WTC11 (cell line): ENCODE data around the gene MYO1H. TPM values are rescaled to one million over a fixed set of nuclear protein-coding genes. Genes with fewer than 3 reads are reported as not detected.
A peak's percentile ranks its signal among the peaks of the same experiment; 100 is the strongest.

Experiments
- ATAC-seq: fragments of 200-7000 bp; cut with Tn5 transposase; 2 replicates; pipeline ENCODE4 v1.10.0; 2021; ENCODE audit warnings: mild to moderate bottlenecking, moderate library complexity
- CTCF ChIA-PET: fragments of 300-600 bp; sonication (Branson Sonifier 250); formaldehyde crosslinking; loops from one replicate; lab custom pipeline; 2021; ENCODE audit warnings: antibody characterized with exemption; lab: Charles Lee
- POLR2A ChIA-PET: fragments of 350-600 bp; sonication (Branson Sonifier 250); formaldehyde crosslinking; loops from one replicate; lab custom pipeline; 2021; ENCODE audit warnings: antibody characterized with exemption; lab: Charles Lee
- DNase-seq: peaks from one replicate; pipeline ENCODE4 v3.0.0; 2021; ENCODE audit warnings: low spot score
- H3K27ac Mint-ChIP-seq: 2 replicates; pipeline ENCODE4 v1.8.0; 2021; ENCODE audit warnings: mixed read lengths
- H3K27me3 Mint-ChIP-seq: 2 replicates; pipeline ENCODE4 v1.8.0; 2021; ENCODE audit warnings: low read depth, mild to moderate bottlenecking, moderate library complexity, mixed read lengths
- H3K36me3 Mint-ChIP-seq: 2 replicates; pipeline ENCODE4 v1.8.0; 2021; ENCODE audit warnings: mixed read lengths
- H3K4me1 Mint-ChIP-seq: 2 replicates; pipeline ENCODE4 v1.8.0; 2022; ENCODE audit warnings: mixed read lengths
- H3K4me3 Mint-ChIP-seq: 2 replicates; pipeline ENCODE4 v1.8.0; 2021; ENCODE audit warnings: mild to moderate bottlenecking, moderate library complexity, mixed read lengths
- H3K9me3 Mint-ChIP-seq: 2 replicates; pipeline ENCODE4 v1.8.0; 2021; ENCODE audit warnings: mixed read lengths
- AFF4 ChIP-seq: sonication (generic); formaldehyde crosslinking; IDR thresholded peaks from 2 replicates; pipeline ENCODE4 v1.8.1; 2023; ENCODE audit warnings: mild to moderate bottlenecking, missing genetic modification reagents, borderline replicate concordance
- ELF4 ChIP-seq: sonication (generic); formaldehyde crosslinking; IDR thresholded peaks from 2 replicates; pipeline ENCODE4 v1.8.1; 2022; ENCODE audit warnings: low read depth, mild to moderate bottlenecking, moderate library complexity, missing genetic modification reagents
- EMX1 ChIP-seq: fragments of 250-450 bp; sonication (Bioruptor Pico); IDR thresholded peaks from 2 replicates; pipeline ENCODE4 v1.8.0; 2021; ENCODE audit warnings: mild to moderate bottlenecking
- ERG ChIP-seq: fragments of 250-450 bp; sonication (Bioruptor Pico); IDR thresholded peaks from 2 replicates; pipeline ENCODE4 v1.8.0; 2021; ENCODE audit warnings: mild to moderate bottlenecking
- GABPB1 ChIP-seq: sonication (generic); formaldehyde crosslinking; IDR thresholded peaks from 2 replicates; pipeline ENCODE4 v1.8.1; 2023; ENCODE audit warnings: mild to moderate bottlenecking, missing genetic modification reagents
- GRHL2 ChIP-seq: fragments of 250-450 bp; sonication (Bioruptor Pico); IDR thresholded peaks from 2 replicates; pipeline ENCODE4 v1.8.0; 2022; ENCODE audit warnings: mild to moderate bottlenecking, moderate library complexity; ENCODE audit not compliant: insufficient replicate concordance, severe bottlenecking
- MAX ChIP-seq: sonication (generic); formaldehyde crosslinking; IDR thresholded peaks from 2 replicates; pipeline ENCODE4 v1.8.0; 2022; ENCODE audit warnings: mild to moderate bottlenecking, missing genetic modification reagents
- NR1H2 ChIP-seq: sonication (generic); formaldehyde crosslinking; IDR thresholded peaks from 2 replicates; pipeline ENCODE4 v1.9.0; 2021; ENCODE audit warnings: mild to moderate bottlenecking, moderate library complexity, missing genetic modification reagents
- SOX15 ChIP-seq: fragments of 250-450 bp; sonication (Bioruptor Pico); IDR thresholded peaks from 2 replicates; pipeline ENCODE4 v1.9.0; 2021; ENCODE audit warnings: mild to moderate bottlenecking
- SP1 ChIP-seq: sonication (generic); formaldehyde crosslinking; conservative IDR thresholded peaks from 2 replicates; pipeline ENCODE4 v1.8.1; 2022; ENCODE audit warnings: missing genetic modification reagents
- USF2 ChIP-seq: sonication (generic); formaldehyde crosslinking; IDR thresholded peaks from 2 replicates; pipeline ENCODE4 v1.8.1; 2023; ENCODE audit warnings: mild to moderate bottlenecking, missing genetic modification reagents, moderate library complexity
- ZNF512 ChIP-seq: sonication (generic); formaldehyde crosslinking; IDR thresholded peaks from 2 replicates; pipeline ENCODE4 v1.8.1; 2022; ENCODE audit warnings: missing genetic modification reagents, borderline replicate concordance
- ZNF532 ChIP-seq: fragments of 250-450 bp; sonication (Bioruptor Pico); IDR thresholded peaks from 2 replicates; pipeline ENCODE4 v1.9.0; 2021; ENCODE audit warnings: mild to moderate bottlenecking, borderline replicate concordance
- total RNA-seq: library from RNA; stranded (reverse); gene quantifications from 3 replicates; pipeline ENCODE4 v1.2.3, GENCODE V29; 2021

The MYO1H gene
- total RNA-seq, 1 experiment from 2014 or later: 0.44 TPM

GRCh38 chr12:109377139-109377685 lies 29.5 kb downstream of the MYO1H start:
- Mint-ChIP-seq H3K27me3 (peaks cover 5% of the 10 kb centered on the region; the same call in 1 of the 2 replicates), H3K4me1 (peaks cover 4% of the 10 kb centered on the region), H3K36me3 (no peaks in the 10 kb centered on the region), H3K9me3 (peaks cover 7% of the 10 kb centered on the region), H3K4me3 (no peak overlapping the region), H3K27ac (peak overlapping the region; percentile 24; the same call in 1 of the 2 replicates)
- CTCF ChIA-PET: interaction anchor here (0.9 to 3.0 kb wide), 4 partner anchors 8 to 113 kb away, joined by 3 to 13 read pairs (median 4); no protein-coding TSS in a partner anchor
- ATAC-seq: peak; percentile 100
- TF ChIP-seq MAX (0 out of 2 replicates have a peak, but pooled peaks have one; percentile 27), USF2 (CRISPR knock-in tag) (peak; percentile 76), GRHL2 (CRISPR knock-in tag) (no peak)
- peak; percentile 39 for DNase-seq
- POLR2A ChIA-PET: no interaction called here

GRCh38 chr12:109378569-109378968 lies 30.9 kb downstream of the MYO1H start:
- Mint-ChIP-seq H3K9me3 (peaks cover 12% of the 10 kb centered on the region), H3K27me3 (peaks cover 10% of the 10 kb centered on the region), H3K4me3 (no peak overlapping the region), H3K4me1 (peaks cover 4% of the 10 kb centered on the region), H3K36me3 (no peaks in the 10 kb centered on the region), H3K27ac (no peak overlapping the region)
- TF ChIP-seq ZNF532 (CRISPR knock-in tag) (no peak), ELF4 (CRISPR knock-in tag) (no peak)
- ChIA-PET CTCF (interaction anchor here (0.7 to 3.0 kb wide), 7 partner anchors 11 to 115 kb away, joined by 3 to 13 read pairs (median 4); no protein-coding TSS in a partner anchor), POLR2A (no interaction called here)
- ATAC-seq (no peak), DNase-seq (no peak)

- Mint-ChIP-seq H3K27ac (no peak overlapping the region), H3K27me3 (peaks cover 12% of the 10 kb centered on the region), H3K4me1 (peaks cover 3% of the 10 kb centered on the region), H3K9me3 (peaks cover 9% of the 10 kb centered on the region), H3K4me3 (no peak overlapping the region), H3K36me3 (no peaks in the 10 kb centered on the region)
- no peak for ATAC-seq
- no peak for DNase-seq
- ChIA-PET CTCF (interaction anchor here (1.2 to 2.0 kb wide), 2 partner anchors 12 to 118 kb away, joined by 4 to 11 read pairs; no protein-coding TSS in a partner anchor), POLR2A (no interaction called here)
- TF ChIP-seq MAX (no peak), SOX15 (CRISPR knock-in tag) (no peak)
Measured at GRCh38 chr12:109382031-109382430, 34.3 kb downstream of the MYO1H start.

- Mint-ChIP-seq H3K4me1 (no peaks in the 10 kb centered on the region), H3K27ac (no peak overlapping the region), H3K4me3 (no peak overlapping the region), H3K27me3 (peaks cover 9% of the 10 kb centered on the region), H3K36me3 (no peaks in the 10 kb centered on the region), H3K9me3 (peaks cover 15% of the 10 kb centered on the region)
- CTCF ChIA-PET: interaction anchor here (1.0 to 2.0 kb wide), 3 partner anchors 11 to 272 kb away, joined by 3 to 11 read pairs (median 4); no protein-coding TSS in a partner anchor
- DNase-seq: no peak
- POLR2A ChIA-PET: no interaction called here
- no peak for ATAC-seq
- no peak for TF ChIP-seq AFF4 (CRISPR knock-in tag)
- no peak for TF ChIP-seq SOX15 (CRISPR knock-in tag)
- no peak for TF ChIP-seq GRHL2 (CRISPR knock-in tag)
- no peak for TF ChIP-seq ZNF512 (CRISPR knock-in tag)
- no peak for TF ChIP-seq EMX1 (CRISPR knock-in tag)
- TF ChIP-seq SP1: no peak
- TF ChIP-seq GABPB1 (CRISPR knock-in tag): no peak
- no peak for TF ChIP-seq ERG (CRISPR knock-in tag)
- TF ChIP-seq ELF4 (CRISPR knock-in tag): no peak
- no peak for TF ChIP-seq NR1H2
Measured at GRCh38 chr12:109383240-109383639, 35.5 kb downstream of the MYO1H start.
